ENCODE results near the gene SMARCE1.

The SMARCE1 gene

GRCh38 chr17:40623419-40624210, 24.0 kb downstream of the SMARCE1 start:
- TF ChIP-seq, protein P1, sequence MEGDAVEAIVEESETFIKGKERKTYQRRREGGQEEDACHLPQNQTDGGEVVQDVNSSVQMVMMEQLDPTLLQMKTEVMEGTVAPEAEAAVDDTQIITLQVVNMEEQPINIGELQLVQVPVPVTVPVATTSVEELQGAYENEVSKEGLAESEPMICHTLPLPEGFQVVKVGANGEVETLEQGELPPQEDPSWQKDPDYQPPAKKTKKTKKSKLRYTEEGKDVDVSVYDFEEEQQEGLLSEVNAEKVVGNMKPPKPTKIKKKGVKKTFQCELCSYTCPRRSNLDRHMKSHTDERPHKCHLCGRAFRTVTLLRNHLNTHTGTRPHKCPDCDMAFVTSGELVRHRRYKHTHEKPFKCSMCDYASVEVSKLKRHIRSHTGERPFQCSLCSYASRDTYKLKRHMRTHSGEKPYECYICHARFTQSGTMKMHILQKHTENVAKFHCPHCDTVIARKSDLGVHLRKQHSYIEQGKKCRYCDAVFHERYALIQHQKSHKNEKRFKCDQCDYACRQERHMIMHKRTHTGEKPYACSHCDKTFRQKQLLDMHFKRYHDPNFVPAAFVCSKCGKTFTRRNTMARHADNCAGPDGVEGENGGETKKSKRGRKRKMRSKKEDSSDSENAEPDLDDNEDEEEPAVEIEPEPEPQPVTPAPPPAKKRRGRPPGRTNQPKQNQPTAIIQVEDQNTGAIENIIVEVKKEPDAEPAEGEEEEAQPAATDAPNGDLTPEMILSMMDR (IDR thresholded peaks at IDR 0.05; ENCODE audit: extremely low read depth, missing control alignments): no peak
- DNase-seq (ENCODE audit: low spot score): no peak

- TF ChIP-seq, protein P1 (IDR thresholded peaks at IDR 0.05; ENCODE audit: extremely low read depth, missing control alignments): no peak
- no peak for DNase-seq (ENCODE audit: low spot score)
Observed at GRCh38 chr17:40622509-40622928, 25.1 kb downstream of the SMARCE1 start.

- TF ChIP-seq, protein P1 (IDR thresholded peaks at IDR 0.05; ENCODE audit: extremely low read depth, missing control alignments): no peak
- DNase-seq (ENCODE audit: low spot score): no peak
Observed at GRCh38 chr17:40621578-40621977, 26.0 kb downstream of the SMARCE1 start.

DNA sequence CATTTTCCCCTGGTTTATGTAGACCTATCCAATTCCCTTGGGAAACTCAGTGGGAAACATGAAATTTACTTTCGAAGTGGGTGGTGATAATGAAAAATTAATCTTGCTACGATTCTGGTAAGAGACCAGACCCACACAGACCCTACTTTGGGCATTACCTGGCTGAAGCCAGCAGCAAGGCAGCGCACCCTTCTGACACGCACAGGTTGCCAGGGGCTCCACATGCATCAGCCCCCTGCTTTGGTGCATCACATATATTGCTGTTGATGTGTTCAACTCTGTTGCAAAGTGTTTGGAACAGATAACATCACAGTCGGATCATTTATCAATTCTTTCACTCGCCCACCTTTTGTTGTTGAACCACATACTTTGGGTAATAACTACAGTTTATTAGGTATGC, 26.6 kb downstream of the SMARCE1 start:
- no peak for DNase-seq (ENCODE audit: low spot score)
- TF ChIP-seq, protein P1 (IDR thresholded peaks at IDR 0.05; ENCODE audit: extremely low read depth, missing control alignments): no peak

DNA sequence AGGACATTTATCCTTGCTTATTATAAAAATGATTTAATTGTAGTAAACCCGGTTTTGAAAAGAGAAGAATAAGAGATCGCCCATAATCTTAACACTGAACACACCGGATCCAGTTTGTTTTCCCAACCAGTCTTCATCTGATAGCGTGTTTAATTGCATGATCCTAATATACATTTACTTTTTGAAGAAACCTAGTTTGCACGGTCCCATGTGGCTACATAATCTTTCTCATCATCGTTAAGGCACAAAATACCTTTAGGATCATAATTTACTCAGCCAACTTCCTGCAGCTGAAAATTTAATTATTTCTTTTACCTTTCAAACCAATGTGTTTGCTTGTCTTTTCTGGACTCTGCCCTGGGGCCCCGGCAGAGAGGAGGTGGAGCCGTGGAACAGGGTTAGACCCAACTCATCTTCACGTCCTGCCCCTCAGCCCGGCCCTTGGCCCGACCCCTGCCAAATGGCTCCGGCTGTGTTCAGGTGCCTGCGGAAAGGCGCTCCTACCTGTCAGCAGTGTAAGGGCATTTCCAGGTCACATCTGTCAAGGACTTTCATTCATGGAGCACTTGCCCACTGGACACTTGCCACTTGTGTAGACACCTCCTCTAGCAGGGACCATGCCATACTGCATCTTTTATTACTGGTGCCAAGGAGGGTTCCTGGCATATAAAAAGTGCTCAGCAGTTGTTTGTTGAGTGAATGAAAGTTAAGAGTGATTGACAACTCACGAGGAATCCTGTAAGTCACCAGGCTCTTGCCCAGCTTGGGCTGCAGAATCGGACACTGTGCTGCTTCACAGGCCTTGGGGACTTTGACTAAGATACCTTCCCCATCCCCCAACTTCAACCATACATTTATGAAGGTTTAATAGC, 28.6 kb downstream of the SMARCE1 start:
- DNase-seq (ENCODE audit: low spot score): no peak
- TF ChIP-seq, protein P1 (IDR thresholded peaks at IDR 0.05; ENCODE audit: extremely low read depth, missing control alignments): no peak

DNA sequence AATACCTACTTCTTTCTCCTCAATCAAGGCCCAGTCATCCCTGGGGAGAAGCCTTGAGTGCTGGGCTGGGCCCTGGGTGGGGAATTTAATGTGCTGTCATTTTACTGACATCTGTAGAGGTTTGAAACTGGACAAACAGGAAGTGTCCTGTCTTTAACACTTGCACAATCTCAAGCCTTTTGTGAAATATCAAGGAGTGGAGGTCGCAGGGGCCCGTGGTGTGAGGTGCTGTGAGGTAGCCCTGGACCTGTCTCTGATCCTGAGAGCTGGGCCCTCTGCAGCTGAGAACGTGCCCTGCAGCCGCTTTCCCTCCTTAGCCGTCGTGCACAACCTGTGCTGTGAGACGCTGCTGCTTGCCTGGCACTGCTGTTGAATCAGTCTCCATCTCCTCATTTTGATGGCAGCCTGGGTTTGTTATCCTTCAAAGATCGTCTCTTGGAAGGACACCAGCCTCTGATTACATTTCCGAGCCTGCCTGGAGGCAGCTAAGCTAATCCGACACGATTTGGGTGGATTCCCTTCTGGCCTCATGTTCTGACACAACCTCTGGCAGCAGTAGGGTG, 29.9 kb downstream of the SMARCE1 start:
- TF ChIP-seq, protein P1 (IDR thresholded peaks at IDR 0.05; ENCODE audit: extremely low read depth, missing control alignments): no peak
- no peak for DNase-seq (ENCODE audit: low spot score)

- TF ChIP-seq, protein P1 (IDR thresholded peaks at IDR 0.05; ENCODE audit: extremely low read depth, missing control alignments): no peak
- no peak for DNase-seq (ENCODE audit: low spot score)
Observed at GRCh38 chr17:40616592-40616991, 31.0 kb downstream of the SMARCE1 start.
